Fibroblast of lung (primary cell): ENCODE measurements around the gene IBTK. TPM values are rescaled to one million over a fixed set of nuclear protein-coding genes. Genes with fewer than 3 reads are reported as not detected.
A peak's percentile ranks its signal among the peaks of the same experiment; 100 is the strongest.
"Not testable (repeated sequence)": the region's sequence is repeated elsewhere in the genome, so short reads cannot be mapped to it uniquely, and the experiment has no call there.

Source experiments
- DNase-seq, 2 donors: peaks; one replicate each; pipeline versions ENCODE4 v3.0.0 to v3.0.0-alpha.2; 2010; ENCODE audit warnings: low read depth in 2 of 2
- H2AFZ ChIP-seq: 2 replicates; pipeline ENCODE4 v1.5.1; 2012; ENCODE audit warnings: low read length, control low read depth, inconsistent platforms
- H3K27ac ChIP-seq: 2 replicates; pipeline ENCODE4 v1.5.1; 2011; ENCODE audit warnings: low read length, control low read depth; ENCODE audit not compliant: insufficient read depth
- H3K27me3 ChIP-seq: 2 replicates; pipeline ENCODE4 v1.5.1; 2011; ENCODE audit warnings: mild to moderate bottlenecking, low read length; ENCODE audit not compliant: control insufficient read depth, insufficient read depth
- H3K36me3 ChIP-seq: 2 replicates; pipeline ENCODE4 v1.5.1; 2011; ENCODE audit warnings: low read length; ENCODE audit not compliant: control insufficient read depth, insufficient read depth
- H3K4me1 ChIP-seq: 2 replicates; pipeline ENCODE4 v1.5.1; 2011; ENCODE audit warnings: low read length; ENCODE audit not compliant: control insufficient read depth, insufficient read depth; ENCODE audit errors: extremely low read depth
- H3K4me2 ChIP-seq: 2 replicates; pipeline ENCODE4 v1.5.1; 2011; ENCODE audit warnings: low read length, control low read depth; ENCODE audit not compliant: insufficient read depth; ENCODE audit errors: extremely low read depth
- H3K4me3 ChIP-seq, 4 experiments: fragments of 200-600 bp in 1 of 4; sonication (generic) in 1 of 4; replicated peaks in 1 of 4; 2 replicates each; pipeline ENCODE4 v1.5.1; 2011 to 2016; ENCODE audit warnings: low read length in 4 of 4, low read depth in 3 of 4, mild to moderate bottlenecking in 3 of 4, control low read depth in 2 of 4, inconsistent platforms in 1 of 4, mixed read lengths in 1 of 4; ENCODE audit not compliant: insufficient read depth in 1 of 4; ENCODE audit errors: control extremely low read depth in 1 of 4
- H3K79me2 ChIP-seq: 2 replicates; pipeline ENCODE4 v1.5.1; 2012; ENCODE audit warnings: mild to moderate bottlenecking, low read length, inconsistent platforms; ENCODE audit not compliant: control insufficient read depth, insufficient read depth
- H3K9ac ChIP-seq: 2 replicates; pipeline ENCODE4 v1.5.1; 2011; ENCODE audit warnings: mild to moderate bottlenecking, low read length, control low read depth; ENCODE audit not compliant: insufficient read depth
- H3K9me3 ChIP-seq: 2 replicates; pipeline ENCODE4 v1.5.1; 2012; ENCODE audit warnings: low read depth, low read length; ENCODE audit not compliant: control insufficient read depth, insufficient read depth
- H4K20me1 ChIP-seq: 2 replicates; pipeline ENCODE4 v1.5.1; 2011; ENCODE audit warnings: low read length; ENCODE audit not compliant: control insufficient read depth, insufficient read depth; ENCODE audit errors: extremely low read depth
- EZH2 ChIP-seq: IDR thresholded peaks from 2 replicates; pipeline ENCODE4 v1.5.1; 2012; ENCODE audit warnings: low read length, control low read depth, mild to moderate bottlenecking; ENCODE audit errors: missing control alignments
- polyA minus RNA-seq: library from RNA; depleted of rRNA, polyadenylated mRNA; stranded (reverse); fragments of >200 nt; gene quantifications from 2 replicates; pipeline ENCODE4 v1.2.3, GENCODE V29; 2011; ENCODE audit warnings: low replicate concordance
- polyA plus RNA-seq, 2 donors: library from polyadenylated mRNA; depleted of rRNA in 1 of 2; stranded (reverse) in 1 of 2; unstranded in 1 of 2; fragments of >200 nt; gene quantifications; 2 replicates each; pipeline ENCODE4 v1.2.1, GENCODE V29; 2011 to 2012; ENCODE audit warnings: missing spikeins in 1 of 2
- total RNA-seq: library from RNA; depleted of rRNA; stranded (reverse); fragments of >200 nt; gene quantifications from 2 replicates; pipeline ENCODE4 v1.2.1, GENCODE V29; 2014
- TF ChIP-seq, protein P1 (sequence below), 2 donors: IDR thresholded peaks in 1 of 2; conservative IDR thresholded peaks in 1 of 2; 1 replicate in 1 of 2; 2 replicates in 1 of 2; pipeline ENCODE4 v1.5.1; 2011 to 2012; ENCODE audit warnings: low read length in 2 of 2, control low read depth in 1 of 2, inconsistent platforms in 1 of 2, low read depth in 1 of 2, mild to moderate bottlenecking in 1 of 2

Gene IBTK
- 51.6 and 66.9 TPM in 2 replicates for total RNA-seq
- 27.6 and 36.0 TPM in 2 replicates for polyA plus RNA-seq
- 20.6 and 26.2 TPM in 2 replicates for polyA plus RNA-seq (2012)
- 8.8 and 10.7 TPM in 2 replicates for polyA minus RNA-seq

- Histone ChIP-seq H3K36me3 (no peaks in the 10 kb centered on the region), H3K4me2 (peak within 1 kb of the TSS; percentile 92), H3K4me1 (peaks cover 8% of the 10 kb centered on the region), H3K9ac (peak within 1 kb of the TSS; percentile 94), H3K27me3 (no peaks in the 10 kb centered on the region), H4K20me1 (no peaks in the 10 kb centered on the region), H2AFZ (peak within 1 kb of the TSS; percentile 100), H3K27ac (peak within 1 kb of the TSS; percentile 93), H3K4me3 (peak within 1 kb of the TSS; percentile 71 to 94 (median 80)), H3K9me3 (no peaks in the 10 kb centered on the region), H3K79me2 (peaks cover 49% of the 10 kb centered on the region)
- TF ChIP-seq, protein P1, sequence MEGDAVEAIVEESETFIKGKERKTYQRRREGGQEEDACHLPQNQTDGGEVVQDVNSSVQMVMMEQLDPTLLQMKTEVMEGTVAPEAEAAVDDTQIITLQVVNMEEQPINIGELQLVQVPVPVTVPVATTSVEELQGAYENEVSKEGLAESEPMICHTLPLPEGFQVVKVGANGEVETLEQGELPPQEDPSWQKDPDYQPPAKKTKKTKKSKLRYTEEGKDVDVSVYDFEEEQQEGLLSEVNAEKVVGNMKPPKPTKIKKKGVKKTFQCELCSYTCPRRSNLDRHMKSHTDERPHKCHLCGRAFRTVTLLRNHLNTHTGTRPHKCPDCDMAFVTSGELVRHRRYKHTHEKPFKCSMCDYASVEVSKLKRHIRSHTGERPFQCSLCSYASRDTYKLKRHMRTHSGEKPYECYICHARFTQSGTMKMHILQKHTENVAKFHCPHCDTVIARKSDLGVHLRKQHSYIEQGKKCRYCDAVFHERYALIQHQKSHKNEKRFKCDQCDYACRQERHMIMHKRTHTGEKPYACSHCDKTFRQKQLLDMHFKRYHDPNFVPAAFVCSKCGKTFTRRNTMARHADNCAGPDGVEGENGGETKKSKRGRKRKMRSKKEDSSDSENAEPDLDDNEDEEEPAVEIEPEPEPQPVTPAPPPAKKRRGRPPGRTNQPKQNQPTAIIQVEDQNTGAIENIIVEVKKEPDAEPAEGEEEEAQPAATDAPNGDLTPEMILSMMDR (conservative IDR thresholded peaks at IDR 0.05 in 1 of 2, IDR thresholded peaks at IDR 0.05 in 1 of 2; ENCODE audit: low read depth in 1 of 2, low read length in 2 of 2), result no peak
- TF ChIP-seq EZH2, result no peak
- peak; percentile 90 to 95 for DNase-seq
Measured at GRCh38 chr6:82247505-82248272, at the start of gene IBTK. Gene IBTK, minus strand, starts transcription at chr6:82247744. Its CDS starts 7,258 bp downstream, at chr6:82240486.

- Histone ChIP-seq H3K79me2 (no peaks in the 10 kb centered on the region), H3K4me1 (no peaks in the 10 kb centered on the region), H4K20me1 (no peaks in the 10 kb centered on the region), H3K9me3 (no peaks in the 10 kb centered on the region), H3K9ac (no peak overlapping the region), H2AFZ (no peak overlapping the region), H3K27me3 (no peaks in the 10 kb centered on the region), H3K27ac (no peak overlapping the region), H3K36me3 (no peaks in the 10 kb centered on the region), H3K4me2 (no peak overlapping the region), H3K4me3 (no peak overlapping the region)
- DNase-seq, result no peak
- TF ChIP-seq, protein P1 (conservative IDR thresholded peaks at IDR 0.05 in 1 of 2, IDR thresholded peaks at IDR 0.05 in 1 of 2; ENCODE audit: low read depth in 1 of 2, low read length in 2 of 2), result no peak
- no peak for TF ChIP-seq EZH2
Measured at GRCh38 chr6:82283771-82284410, 36.3 kb upstream of the IBTK start.

DNA sequence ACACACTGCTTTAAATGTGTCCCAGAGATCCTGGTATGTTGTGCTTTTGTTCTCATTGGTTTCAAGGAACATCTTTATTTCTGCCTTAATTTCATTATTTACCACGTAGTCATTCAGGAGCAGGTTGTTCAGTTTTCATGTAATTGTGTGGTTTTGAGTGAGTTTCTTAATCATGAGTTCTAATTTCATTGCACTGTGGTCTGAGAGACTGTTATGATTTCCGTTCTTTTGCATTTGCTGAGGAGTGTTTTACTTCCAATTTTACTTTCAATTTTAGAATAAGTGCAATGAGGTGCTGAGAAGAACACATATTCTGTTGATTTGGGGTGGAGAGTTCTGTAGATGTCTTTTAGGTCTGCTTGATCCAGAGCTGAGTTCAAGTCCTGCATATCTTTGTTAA lies 34.0 kb upstream of the IBTK start:
- not testable (repeated sequence) for H3K9ac ChIP-seq, H3K79me2 ChIP-seq, H3K4me2 ChIP-seq, H3K4me1 ChIP-seq, H3K27ac ChIP-seq, H3K27me3 ChIP-seq, H4K20me1 ChIP-seq, H3K4me3 ChIP-seq, DNase-seq, H3K9me3 ChIP-seq, H2AFZ ChIP-seq, H3K36me3 ChIP-seq
